Activated naive CD4-positive, alpha-beta T cell treated with anti-CD3 and anti-CD28 coated beads for 36 hours (primary cell): ENCODE results near the gene DAPK1. TPM values are rescaled to one million over a fixed set of nuclear protein-coding genes. Genes with fewer than 3 reads are reported as not detected.
"Not testable (repeated sequence)": the region's sequence is repeated elsewhere in the genome, so short reads cannot be mapped to it uniquely, and the experiment has no call there.

ENCODE experiments used
- CTCF ChIA-PET: fragments of 350-600 bp; sonication (Branson Sonifier 250); formaldehyde crosslinking; loops from one replicate; lab custom pipeline; 2021; ENCODE audit warnings: antibody characterized with exemption; lab: Charles Lee
- DNase-seq: peaks from one replicate; pipeline ENCODE4 v3.0.0-alpha.2; 2020
- H3K27ac Mint-ChIP-seq: one replicate; pipeline ENCODE4 v1.8.0; 2021; ENCODE audit warnings: mild to moderate bottlenecking, mixed read lengths
- H3K27me3 Mint-ChIP-seq: one replicate; pipeline ENCODE4 v1.8.0; 2021; ENCODE audit warnings: low read depth, mixed read lengths
- H3K36me3 Mint-ChIP-seq: one replicate; pipeline ENCODE4 v1.8.0; 2021; ENCODE audit warnings: low read depth, mixed read lengths
- H3K4me1 Mint-ChIP-seq: one replicate; pipeline ENCODE4 v1.8.0; 2021; ENCODE audit warnings: low read depth, mixed read lengths
- H3K4me3 Mint-ChIP-seq: one replicate; pipeline ENCODE4 v1.8.0; 2021; ENCODE audit warnings: mild to moderate bottlenecking, moderate library complexity, mixed read lengths
- H3K9me3 Mint-ChIP-seq: one replicate; pipeline ENCODE4 v1.8.0; 2021; ENCODE audit warnings: mixed read lengths
- intact Hi-C: fragments of 100-400 bp; cut with micrococcal nuclease; formaldehyde crosslinking; loops from one replicate; pipeline ENCODE4 v1.15.1; 2023
- total RNA-seq, 2 experiments: library from RNA; stranded (reverse); gene quantifications; one replicate each; pipeline ENCODE4 v1.2.3, GENCODE V29; 2021

DAPK1 gene
- total RNA-seq, 2 experiments from 2014 or later = 0.20 to 0.50 TPM

- CTCF ChIA-PET = no interaction called here
- Mint-ChIP-seq H3K36me3 (peaks cover 5% of the 10 kb centered on the region), H3K9me3 (no peaks in the 10 kb centered on the region), H3K4me3 (no peak overlapping the region), H3K27ac (no peak overlapping the region), H3K4me1 (peaks cover 18% of the 10 kb centered on the region), H3K27me3 (peaks cover 3% of the 10 kb centered on the region)
- no peak for DNase-seq
- intact Hi-C loops = no loop called here
These were observed 235.8 kb downstream of the DAPK1 start for GRCh38 chr9:87733273-87734052.

DNA sequence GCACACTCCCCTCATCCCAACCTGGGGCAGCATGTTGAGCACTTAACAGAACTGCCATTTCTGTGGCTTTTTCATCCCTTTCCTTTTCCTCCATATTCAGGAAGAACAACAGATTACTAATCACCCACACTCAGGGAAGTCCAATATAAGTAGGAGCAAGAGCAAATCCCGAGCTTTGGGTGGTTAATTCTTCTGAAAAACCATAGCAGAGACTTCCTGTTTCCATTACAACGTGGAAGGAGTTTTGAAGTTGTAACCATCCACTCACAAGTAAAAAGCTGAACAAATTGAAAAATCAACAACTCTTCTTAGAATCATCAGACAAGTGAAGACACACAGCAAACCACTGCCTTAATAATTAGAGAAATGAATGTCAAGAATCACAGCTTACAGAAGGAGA is 236.4 kb downstream of the DAPK1 start:
- DNase-seq = no peak
- no peaks in the 10 kb centered on the region for H3K9me3 Mint-ChIP-seq
- peaks cover 5% of the 10 kb centered on the region for H3K36me3 Mint-ChIP-seq
- H3K4me3 Mint-ChIP-seq = no peak overlapping the region
- H3K27me3 Mint-ChIP-seq = peaks cover 3% of the 10 kb centered on the region
- H3K4me1 Mint-ChIP-seq = peaks cover 11% of the 10 kb centered on the region
- intact Hi-C loops = no loop called here
- CTCF ChIA-PET = interaction anchor here (1.1 kb wide), 1 partner anchor 13 kb away, joined by 3 read pairs; no protein-coding TSS in a partner anchor
- H3K27ac Mint-ChIP-seq = no peak overlapping the region

DNA sequence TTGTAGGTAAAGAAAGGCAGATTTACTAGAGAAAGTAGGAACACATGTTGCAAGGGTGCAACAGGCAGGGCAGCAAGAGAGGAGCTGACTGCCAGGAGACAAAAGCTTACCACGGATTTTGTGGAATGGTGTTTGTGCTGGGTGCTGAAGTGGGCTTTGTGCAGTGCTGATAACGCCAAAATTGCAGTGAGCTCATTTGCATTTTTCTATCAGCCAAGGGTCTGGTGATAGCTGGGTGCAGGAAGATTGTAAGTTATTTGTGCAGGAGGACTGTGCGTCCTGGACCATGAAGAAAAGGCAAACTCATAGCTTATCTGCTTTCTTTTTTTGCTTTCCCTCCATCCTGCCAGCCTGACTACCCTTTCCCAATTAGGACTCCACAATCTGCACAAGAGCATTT is 241.9 kb downstream of the DAPK1 start:
- Mint-ChIP-seq H3K4me1 (peaks cover 10% of the 10 kb centered on the region), H3K4me3 (no peak overlapping the region), H3K36me3 (peaks cover 2% of the 10 kb centered on the region), H3K9me3 (peaks cover 12% of the 10 kb centered on the region), H3K27me3 (peaks cover 9% of the 10 kb centered on the region), H3K27ac (no peak overlapping the region)
- no peak for DNase-seq
- intact Hi-C loops = no loop called here
- CTCF ChIA-PET = no interaction called here

DNA sequence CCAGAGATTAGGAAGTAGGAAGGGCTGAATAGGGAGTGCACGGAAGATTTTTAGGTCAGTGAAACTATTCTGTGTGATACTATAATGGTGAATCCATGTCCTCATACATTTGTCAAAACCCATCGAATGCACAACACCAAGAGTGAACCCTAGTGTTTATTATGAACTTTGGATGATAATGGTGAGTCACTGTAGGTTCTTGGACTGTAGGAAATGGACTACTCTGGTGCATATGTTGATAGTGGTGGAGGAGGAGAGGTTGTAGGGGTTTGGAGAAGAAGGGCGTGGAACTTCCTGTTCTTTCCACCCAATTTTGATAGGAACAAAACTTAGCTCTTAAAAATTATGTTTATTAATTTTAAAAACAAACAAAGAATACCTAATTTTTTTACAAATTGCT is 242.5 kb downstream of the DAPK1 start:
- intact Hi-C loops = loop anchor here (10.0 kb wide), 1 partner anchor 55 kb away; no protein-coding TSS in a partner anchor

DNA sequence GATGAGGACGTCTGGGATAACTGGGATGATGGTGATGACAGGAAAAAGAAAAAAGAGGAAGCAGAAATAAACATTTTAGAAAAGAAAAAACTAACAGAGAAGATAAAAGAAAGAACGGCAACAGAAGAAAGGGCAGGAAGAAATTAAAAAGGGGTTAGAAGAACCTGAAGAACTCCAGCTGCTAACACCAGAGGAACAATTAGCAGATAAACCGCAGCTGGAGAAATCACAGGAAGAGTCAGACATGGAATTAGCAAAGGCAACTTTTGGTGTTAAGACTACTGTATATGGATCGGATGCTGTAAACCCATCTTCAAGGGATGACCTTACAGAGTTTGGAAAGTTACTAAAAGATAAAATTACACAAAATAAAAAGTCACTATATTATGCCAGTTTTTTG is 243.7 kb downstream of the DAPK1 start:
- CTCF ChIA-PET = no interaction called here
- peaks cover 2% of the 10 kb centered on the region for H3K36me3 Mint-ChIP-seq
- intact Hi-C loops = loop anchor here (10.0 kb wide), 1 partner anchor 57 kb away; no protein-coding TSS in a partner anchor
- H3K4me3 Mint-ChIP-seq = no peak overlapping the region
- peaks cover 12% of the 10 kb centered on the region for H3K9me3 Mint-ChIP-seq
- peaks cover 7% of the 10 kb centered on the region for H3K27me3 Mint-ChIP-seq
- no peak for DNase-seq
- H3K27ac Mint-ChIP-seq = no peak overlapping the region
- H3K4me1 Mint-ChIP-seq = peaks cover 10% of the 10 kb centered on the region

More for the DNA sequence above, 242.5 kb downstream of the DAPK1 start:
- CTCF ChIA-PET = no interaction called here
- Mint-ChIP-seq H3K36me3 (peaks cover 2% of the 10 kb centered on the region), H3K4me1 (peaks cover 10% of the 10 kb centered on the region), H3K4me3 (no peak overlapping the region), H3K27me3 (peaks cover 9% of the 10 kb centered on the region), H3K9me3 (peaks cover 12% of the 10 kb centered on the region), H3K27ac (no peak overlapping the region)
- no peak for DNase-seq

GRCh38 chr9:87741891-87742290 is 244.2 kb downstream of the DAPK1 start:
- peaks cover 2% of the 10 kb centered on the region for H3K36me3 Mint-ChIP-seq
- CTCF ChIA-PET = no interaction called here
- no peak for DNase-seq
- H3K4me1 Mint-ChIP-seq = peaks cover 10% of the 10 kb centered on the region
- intact Hi-C loops = loop anchor here (10.0 kb wide), 1 partner anchor 57 kb away; no protein-coding TSS in a partner anchor
- H3K27me3 Mint-ChIP-seq = peaks cover 7% of the 10 kb centered on the region
- no peak overlapping the region for H3K4me3 Mint-ChIP-seq
- peaks cover 12% of the 10 kb centered on the region for H3K9me3 Mint-ChIP-seq
- no peak overlapping the region for H3K27ac Mint-ChIP-seq

GRCh38 chr9:87742813-87743428 is 245.3 kb downstream of the DAPK1 start:
- peaks cover 2% of the 10 kb centered on the region for H3K36me3 Mint-ChIP-seq
- intact Hi-C loops = loop anchor here (10.0 kb wide), 1 partner anchor 58 kb away; no protein-coding TSS in a partner anchor
- no peak overlapping the region for H3K4me3 Mint-ChIP-seq
- H3K27ac Mint-ChIP-seq = no peak overlapping the region
- no peak for DNase-seq
- H3K27me3 Mint-ChIP-seq = peaks cover 7% of the 10 kb centered on the region
- peaks cover 12% of the 10 kb centered on the region for H3K9me3 Mint-ChIP-seq
- H3K4me1 Mint-ChIP-seq = peaks cover 10% of the 10 kb centered on the region
- CTCF ChIA-PET = no interaction called here

- H3K4me1 Mint-ChIP-seq, H3K36me3 Mint-ChIP-seq, H3K27ac Mint-ChIP-seq, H3K27me3 Mint-ChIP-seq, DNase-seq, H3K4me3 Mint-ChIP-seq, CTCF ChIA-PET: not testable (repeated sequence)
- H3K9me3 Mint-ChIP-seq = peaks cover 12% of the 10 kb centered on the region
- intact Hi-C loops = loop anchor here (10.0 kb wide), 1 partner anchor 59 kb away; no protein-coding TSS in a partner anchor
These were observed 246.6 kb downstream of the DAPK1 start for GRCh38 chr9:87744247-87744646.

- Mint-ChIP-seq H3K36me3 (peaks cover 2% of the 10 kb centered on the region), H3K4me1 (peaks cover 8% of the 10 kb centered on the region), H3K27me3 (peaks cover 5% of the 10 kb centered on the region), H3K9me3 (peaks cover 12% of the 10 kb centered on the region), H3K27ac (no peak overlapping the region), H3K4me3 (no peak overlapping the region)
- intact Hi-C loops = loop anchor here (10.0 kb wide), 1 partner anchor 61 kb away; no protein-coding TSS in a partner anchor
- DNase-seq = no peak
- CTCF ChIA-PET = interaction anchor here (0.7 to 1.2 kb wide), 2 partner anchors 12 to 65 kb away, joined by 3 read pairs; no protein-coding TSS in a partner anchor
These were observed 248.5 kb downstream of the DAPK1 start for GRCh38 chr9:87746186-87746585.

DNA sequence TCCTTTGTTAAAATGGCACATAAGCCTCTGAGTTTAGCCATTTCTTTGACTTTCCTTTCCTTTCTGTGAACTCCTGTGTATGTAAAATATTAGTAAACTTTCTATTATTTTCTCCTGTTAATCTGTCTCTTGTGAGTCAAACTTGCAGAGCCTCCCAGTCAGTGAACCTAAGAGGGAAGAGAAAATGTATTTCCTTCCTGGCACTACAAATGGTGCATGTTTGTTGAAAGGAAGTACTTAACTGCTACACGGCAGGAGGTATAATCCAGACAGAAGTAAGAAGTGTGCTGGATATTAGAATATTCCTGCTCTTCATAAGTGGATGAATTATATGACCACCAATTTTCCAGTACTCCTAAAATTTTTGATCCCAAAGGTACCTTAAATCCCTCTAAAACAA is 251.2 kb downstream of the DAPK1 start:
- H3K27me3 Mint-ChIP-seq = peaks cover 6% of the 10 kb centered on the region
- peaks cover 10% of the 10 kb centered on the region for H3K9me3 Mint-ChIP-seq
- no peak for DNase-seq
- CTCF ChIA-PET = no interaction called here
- H3K27ac Mint-ChIP-seq = no peak overlapping the region
- no peaks in the 10 kb centered on the region for H3K4me1 Mint-ChIP-seq
- H3K36me3 Mint-ChIP-seq = peaks cover 3% of the 10 kb centered on the region
- intact Hi-C loops = loop anchor here (10.0 kb wide), 1 partner anchor 64 kb away; no protein-coding TSS in a partner anchor
- H3K4me3 Mint-ChIP-seq = no peak overlapping the region

DNA sequence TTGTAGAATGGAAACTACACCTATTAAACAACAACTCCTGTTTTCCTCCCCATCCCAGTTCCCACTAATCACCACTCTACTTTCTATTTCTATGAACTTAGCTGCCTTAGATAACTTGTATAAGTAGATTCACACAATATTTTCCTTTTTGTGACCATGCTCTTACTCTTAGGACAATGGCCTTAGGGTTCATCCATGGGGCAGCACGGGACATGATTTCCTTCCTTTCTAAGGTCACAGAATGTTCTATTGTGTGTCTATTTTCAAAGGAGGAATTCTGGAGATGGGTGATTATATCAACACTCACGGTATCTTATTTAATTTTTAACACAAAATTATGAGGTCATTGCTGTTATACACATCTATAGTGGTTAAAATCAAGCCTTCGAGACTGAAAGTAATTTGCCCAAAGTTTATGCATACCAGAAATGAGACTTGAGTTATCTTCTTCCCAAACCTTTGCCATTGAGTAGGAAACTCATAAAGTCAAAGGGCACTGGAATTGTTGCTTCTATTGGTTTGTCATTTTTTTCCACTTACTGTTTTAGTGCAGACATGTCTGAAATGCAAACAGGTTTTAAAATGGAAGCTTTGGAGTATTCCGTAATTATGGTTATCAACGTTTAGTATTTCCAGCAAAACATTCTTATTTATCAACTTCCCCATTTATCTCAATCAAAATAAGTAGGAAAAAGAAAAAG is 251.8 kb downstream of the DAPK1 start:
- intact Hi-C loops = loop anchor here (10.0 kb wide), 1 partner anchor 65 kb away; no protein-coding TSS in a partner anchor
- CTCF ChIA-PET = no interaction called here
- no peak for DNase-seq
- peaks cover 1% of the 10 kb centered on the region for H3K36me3 Mint-ChIP-seq
- H3K27me3 Mint-ChIP-seq = peaks cover 6% of the 10 kb centered on the region
- H3K4me1 Mint-ChIP-seq = no peaks in the 10 kb centered on the region
- H3K27ac Mint-ChIP-seq = no peak overlapping the region
- no peak overlapping the region for H3K4me3 Mint-ChIP-seq
- peaks cover 6% of the 10 kb centered on the region for H3K9me3 Mint-ChIP-seq

DNA sequence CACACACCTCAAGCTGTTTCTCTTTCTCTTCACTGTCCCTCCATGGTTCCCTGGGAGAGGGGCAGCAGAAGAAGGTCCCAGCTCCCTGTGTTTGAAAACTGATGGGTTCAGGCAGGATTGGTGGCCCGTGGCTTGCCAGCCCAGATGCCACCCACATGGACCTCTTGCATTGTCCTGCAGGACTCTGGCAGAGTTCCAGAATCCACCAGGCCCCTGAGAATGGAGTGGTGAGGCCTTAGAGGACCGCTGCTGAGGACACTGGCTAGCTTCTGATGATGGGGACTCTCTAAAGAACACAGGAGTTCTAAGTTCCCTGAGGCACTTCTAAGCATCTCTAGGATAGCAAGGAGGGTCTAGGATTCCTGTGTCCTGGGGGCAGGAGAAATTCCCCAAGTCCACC is 253.1 kb downstream of the DAPK1 start:
- no peak overlapping the region for H3K4me3 Mint-ChIP-seq
- H3K27ac Mint-ChIP-seq = no peak overlapping the region
- H3K27me3 Mint-ChIP-seq = peaks cover 6% of the 10 kb centered on the region
- CTCF ChIA-PET = no interaction called here
- intact Hi-C loops = no loop called here
- peaks cover 6% of the 10 kb centered on the region for H3K9me3 Mint-ChIP-seq
- peaks cover 1% of the 10 kb centered on the region for H3K36me3 Mint-ChIP-seq
- DNase-seq = no peak
- no peaks in the 10 kb centered on the region for H3K4me1 Mint-ChIP-seq
